ENCODE measurements around the gene SPDYE2. TPM values are rescaled to one million over a fixed set of nuclear protein-coding genes. Genes with fewer than 3 reads are reported as not detected.
"Not testable (repeated sequence)": the region's sequence is repeated elsewhere in the genome, so short reads cannot be mapped to it uniquely, and the experiment has no call there.

The SPDYE2 gene
- polyA plus RNA-seq, 5 donors = 2.9 to 14.3 (median 9.7) TPM

DNA sequence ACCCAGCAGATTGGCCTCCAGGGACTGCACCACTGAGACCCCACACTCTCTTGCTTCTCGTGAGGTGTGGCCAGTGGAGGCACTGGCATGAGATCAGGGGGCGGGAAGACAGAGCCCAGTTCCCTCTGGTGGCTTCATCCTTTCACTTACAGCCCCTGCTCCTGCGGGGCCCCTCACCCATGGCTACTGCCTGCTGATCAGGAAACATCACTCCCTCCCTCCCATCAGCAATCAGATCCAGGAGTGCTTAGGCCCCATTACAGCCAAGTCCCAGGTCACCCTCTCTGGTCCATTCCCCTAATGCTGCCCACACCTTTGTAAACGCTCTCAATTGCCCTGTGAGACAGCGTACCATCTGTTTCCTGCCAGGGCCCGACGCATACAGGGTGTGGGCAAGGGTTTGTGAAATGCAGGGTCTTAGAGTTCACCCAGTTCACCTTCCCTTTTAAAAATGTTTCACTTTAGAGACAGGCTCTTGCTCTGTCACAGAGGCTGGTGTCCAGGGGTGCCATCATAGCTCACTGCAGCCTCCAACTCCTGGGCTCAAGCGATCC lies 15.9 kb upstream of the SPDYE2 start:
- not testable (repeated sequence) for DNase-seq

GRCh38 chr7:102540604-102541003 lies 10.4 kb upstream of the SPDYE2 start:
- not testable (repeated sequence) for DNase-seq

DNA sequence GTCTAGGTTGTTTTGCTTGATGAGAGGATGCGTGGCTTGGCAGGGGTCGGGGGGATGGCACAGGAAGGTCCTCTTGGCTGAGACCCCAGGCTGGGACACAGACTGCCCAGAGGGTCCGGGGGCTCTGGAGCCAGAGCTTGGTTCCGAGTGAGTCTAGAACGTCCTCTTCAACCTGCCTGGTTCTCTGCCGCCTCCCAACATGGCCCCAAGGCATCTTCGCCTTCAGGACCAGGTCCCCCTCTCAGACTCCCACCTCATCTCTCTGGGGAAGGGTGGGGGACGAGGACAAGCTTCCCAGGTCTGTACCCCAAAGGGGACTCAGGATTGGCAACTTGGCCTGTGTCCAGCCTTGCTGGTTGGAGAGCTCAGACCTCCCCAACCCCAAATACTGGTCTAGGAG lies 8.9 kb upstream of the SPDYE2 start:
- DNase-seq = not testable (repeated sequence)

DNA sequence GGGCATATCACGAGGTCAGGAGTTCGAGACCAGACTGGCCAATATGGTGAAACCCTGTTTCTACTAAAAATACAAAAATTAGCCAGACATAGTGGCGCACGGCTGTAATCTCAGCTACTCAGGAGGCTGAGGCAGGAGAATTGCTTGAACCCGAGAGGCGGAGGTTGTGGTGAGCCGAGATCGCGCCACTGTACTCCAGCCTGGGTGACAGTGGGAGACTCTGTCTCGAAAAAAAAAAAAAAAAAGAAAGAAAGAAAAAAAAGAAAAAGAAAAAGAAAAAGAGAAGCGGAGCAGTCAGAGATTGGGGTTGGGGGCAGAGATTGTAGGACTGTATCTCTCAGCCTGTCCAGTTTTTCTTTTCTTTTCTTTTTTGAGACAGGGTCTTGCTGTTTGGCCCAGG lies 8.3 kb upstream of the SPDYE2 start:
- DNase-seq = not testable (repeated sequence)

GRCh38 chr7:102543596-102543995 lies 7.4 kb upstream of the SPDYE2 start, which contains the start of gene UPK3BL2:
Gene UPK3BL2, minus strand, starts transcription at chr7:102543696. Its CDS starts 60 bp downstream, at chr7:102543636.
- not testable (repeated sequence) for DNase-seq

DNA sequence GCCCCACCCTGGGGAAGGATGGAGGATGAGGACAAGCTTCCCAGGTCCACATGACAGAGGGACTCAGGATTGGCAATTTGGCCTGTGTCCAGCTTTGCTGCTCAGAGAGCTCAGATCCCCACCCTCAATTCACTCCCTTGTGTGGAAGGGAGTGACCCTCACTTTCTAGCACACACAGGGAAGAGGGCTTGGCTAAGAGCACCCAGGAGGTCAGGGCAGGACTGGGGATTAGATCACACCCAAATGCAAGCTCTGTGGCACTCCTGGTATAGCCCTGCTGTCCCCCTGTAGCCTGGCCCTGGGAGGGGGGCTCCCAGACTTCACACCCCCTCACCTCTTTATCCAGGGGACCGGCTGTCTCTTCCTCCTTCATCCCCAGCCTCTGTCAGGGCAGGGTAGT lies 6.7 kb upstream of the SPDYE2 start:
- not testable (repeated sequence) for DNase-seq

GRCh38 chr7:102545288-102545687 lies 5.7 kb upstream of the SPDYE2 start:
- not testable (repeated sequence) for DNase-seq

DNA sequence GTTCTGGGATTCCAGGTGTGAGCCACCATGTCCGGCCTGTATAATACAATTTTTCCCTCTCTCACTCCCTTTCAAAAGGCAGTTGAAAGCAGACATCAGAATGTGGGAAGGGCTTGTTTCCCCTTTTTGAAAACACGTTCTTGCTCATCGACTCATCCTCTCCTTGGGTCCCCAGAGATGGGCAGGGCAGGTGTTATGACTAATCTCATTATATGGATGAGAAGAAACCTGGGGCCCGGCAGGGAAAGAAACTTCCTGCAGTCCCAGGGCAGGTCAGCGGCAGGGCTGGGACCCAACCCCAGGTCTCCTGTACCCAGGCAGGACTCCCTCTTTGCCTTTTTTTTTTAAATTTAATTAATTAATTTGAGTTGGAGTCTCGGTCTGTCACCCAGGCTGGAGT lies 4.7 kb upstream of the SPDYE2 start:
- DNase-seq = not testable (repeated sequence)

GRCh38 chr7:102568620-102569019 lies 17.6 kb downstream of the SPDYE2 start:
- not testable (repeated sequence) for DNase-seq

GRCh38 chr7:102572261-102573239 lies 21.5 kb downstream of the SPDYE2 start, which contains the start of gene POLR2J3:
Gene POLR2J3, minus strand, starts transcription at chr7:102572583. Its CDS starts 62 bp downstream, at chr7:102572521.
- peak in 1 of 2 donors; percentile 96 for DNase-seq

DNA sequence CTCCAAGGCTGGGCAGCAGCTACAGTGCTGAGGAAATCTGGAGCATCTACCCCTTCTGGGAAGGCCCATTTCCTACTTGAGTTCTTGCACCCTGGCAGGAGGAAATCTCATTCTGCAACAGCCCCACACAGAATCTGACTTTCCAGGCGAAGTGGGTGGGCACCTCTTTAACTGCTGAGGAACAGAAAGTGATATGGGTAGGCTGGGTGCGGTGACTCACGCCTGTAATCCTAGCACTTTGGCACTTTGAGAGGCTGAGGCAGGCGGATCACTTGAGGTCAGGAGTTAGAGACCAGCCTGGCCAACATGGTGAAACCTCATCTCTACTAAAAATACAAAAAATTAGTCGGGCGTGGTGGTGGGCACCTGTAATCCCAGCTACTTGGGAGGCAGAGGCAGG lies 23.6 kb downstream of the SPDYE2 start:
- DNase-seq = not testable (repeated sequence)

DNA sequence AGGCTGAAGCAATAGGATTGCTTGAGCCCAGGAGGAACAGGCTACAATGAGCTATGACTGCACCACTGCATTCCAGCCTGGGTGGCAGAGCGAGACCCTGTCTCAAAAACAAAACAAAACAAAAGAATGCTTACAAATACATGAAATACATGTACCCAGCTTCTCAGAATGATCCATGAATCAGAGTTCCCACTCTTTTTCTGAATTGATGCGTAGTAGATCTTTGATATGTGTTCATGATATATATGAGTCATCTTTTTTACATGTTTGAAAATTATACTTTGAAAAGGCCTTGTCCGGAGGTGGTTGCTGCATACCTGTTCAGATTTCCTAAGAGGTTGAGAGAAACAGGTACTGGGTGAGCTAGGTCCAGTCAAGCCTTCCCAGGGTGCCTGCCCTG lies 25.3 kb downstream of the SPDYE2 start:
- DNase-seq = not testable (repeated sequence)

DNA sequence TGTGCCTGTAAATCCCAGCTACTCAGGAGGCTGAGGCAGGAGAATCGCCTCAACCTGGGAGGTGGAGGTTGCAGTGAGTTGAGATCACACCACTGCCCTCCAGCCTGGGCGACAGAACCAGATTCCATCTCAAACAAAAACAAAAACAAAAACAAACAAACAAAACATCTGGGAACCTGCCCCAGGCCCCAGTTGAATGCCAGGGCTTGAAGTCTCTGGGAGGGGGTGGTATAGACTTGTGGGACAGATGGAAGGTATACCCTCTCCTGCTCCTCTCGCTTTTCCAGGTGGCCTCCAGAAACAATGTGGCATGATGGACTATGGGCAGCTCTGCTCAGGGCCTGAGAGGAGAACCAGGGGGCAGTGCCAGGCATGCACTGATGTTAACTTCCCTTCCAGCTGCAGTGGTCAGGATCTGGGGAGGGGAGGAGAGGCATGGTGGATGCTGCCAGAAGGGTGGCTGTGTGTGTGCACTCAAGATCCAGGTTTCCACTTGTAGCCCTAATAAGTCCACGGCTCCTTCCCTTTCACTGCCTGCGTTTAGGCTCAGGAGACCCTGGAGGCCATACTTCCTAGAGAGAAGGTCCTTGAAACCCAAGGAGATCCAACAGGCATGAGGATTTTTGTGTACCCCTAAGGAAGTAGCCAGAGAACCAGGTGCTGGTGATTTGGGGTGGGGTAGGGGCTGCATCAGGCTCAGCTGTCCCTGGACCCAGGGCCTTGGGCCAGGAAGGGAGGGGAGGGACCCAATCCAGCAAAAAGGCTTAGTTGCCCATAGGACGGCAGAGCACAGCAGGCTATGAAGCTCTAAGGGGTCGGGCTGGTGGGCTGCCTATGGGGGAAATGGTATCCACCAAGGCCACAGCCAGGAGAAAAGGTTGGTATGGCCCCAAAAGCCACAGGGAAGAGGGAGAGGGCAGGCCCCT lies 26.6 kb downstream of the SPDYE2 start:
- DNase-seq = not testable (repeated sequence)

DNA sequence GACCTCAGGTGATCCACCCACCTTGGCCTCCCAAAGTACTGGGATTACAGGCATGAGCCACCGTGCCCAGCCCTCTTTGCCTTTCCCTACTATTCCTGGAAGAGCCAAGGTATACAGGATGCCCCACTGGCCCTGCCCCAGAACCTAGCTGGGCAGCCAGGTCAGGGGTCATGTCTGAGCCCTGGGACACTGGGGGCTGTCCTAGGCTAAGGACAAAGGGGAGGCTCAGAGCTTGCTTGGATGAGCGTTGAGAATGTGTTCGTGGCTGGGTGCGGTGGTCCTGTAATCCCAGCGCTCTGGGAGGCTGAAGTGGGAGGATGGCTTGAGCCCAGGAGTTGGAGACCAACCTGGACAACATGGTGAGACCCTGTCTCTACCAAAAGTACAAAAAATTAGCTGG lies 27.5 kb downstream of the SPDYE2 start:
- DNase-seq = not testable (repeated sequence)

- DNase-seq = not testable (repeated sequence)
Observed at GRCh38 chr7:102581722-102582121, 30.7 kb downstream of the SPDYE2 start.

DNA sequence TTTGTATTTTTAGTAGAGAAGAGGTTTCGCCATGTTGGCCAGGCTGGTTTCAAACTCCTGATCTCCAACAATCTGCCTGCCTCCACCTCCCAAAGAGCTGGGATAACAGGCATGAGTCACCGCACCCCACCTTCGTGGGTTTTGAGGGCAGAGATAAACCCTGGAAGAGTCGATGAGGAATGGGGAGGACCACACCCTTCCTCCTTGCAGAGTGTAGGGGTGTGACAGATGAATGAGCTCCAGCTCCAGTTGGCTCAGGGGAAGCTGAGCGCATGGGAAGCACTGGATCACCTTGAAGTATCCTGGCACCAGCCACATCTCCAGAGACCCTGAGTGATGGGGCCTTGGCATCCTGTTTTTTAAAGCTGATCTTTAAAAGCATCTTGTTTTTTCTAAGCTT lies 32.5 kb downstream of the SPDYE2 start:
- not testable (repeated sequence) for DNase-seq

- not testable (repeated sequence) for DNase-seq
Observed at GRCh38 chr7:102589857-102590256, 38.8 kb downstream of the SPDYE2 start.

- DNase-seq = not testable (repeated sequence)
Observed at GRCh38 chr7:102592477-102593019, 41.5 kb downstream of the SPDYE2 start.

GRCh38 chr7:102593637-102594334 lies 42.8 kb downstream of the SPDYE2 start:
- not testable (repeated sequence) for DNase-seq

- DNase-seq = not testable (repeated sequence)
Observed at GRCh38 chr7:102596036-102596435, 45.0 kb downstream of the SPDYE2 start.
